Activated CD8-positive, alpha-beta memory T cell treated with anti-CD3 and anti-CD28 coated beads, Interleukin-2, amount 50 U/mL, for 24 hours (primary cell): ENCODE results near the gene SELENOM.

Experiments used
- DNase-seq: peaks from one replicate; pipeline ENCODE4 v3.0.0-alpha.2; 2020; ENCODE audit errors: extremely low read depth

Gene SELENOM

GRCh38 chr22:31107178-31107893, at the start of gene SELENOM:
TSS of gene SELENOM (minus strand) at chr22:31107568. CDS start at chr22:31107505, 63 bp downstream.
- peak; percentile 63 for DNase-seq

- no peak for DNase-seq
Observed at GRCh38 chr22:31155422-31155821, 48.1 kb upstream of the SELENOM start.

GRCh38 chr22:31154975-31155374, 47.6 kb upstream of the SELENOM start:
- DNase-seq: no peak

GRCh38 chr22:31153357-31153756, 46.0 kb upstream of the SELENOM start:
- no peak for DNase-seq

- no peak for DNase-seq
Observed at GRCh38 chr22:31151872-31152271, 44.5 kb upstream of the SELENOM start.

- no peak for DNase-seq
Observed at GRCh38 chr22:31150615-31151014, 43.2 kb upstream of the SELENOM start.

GRCh38 chr22:31148953-31149627, 41.7 kb upstream of the SELENOM start:
- no peak for DNase-seq

GRCh38 chr22:31148488-31148887, 41.1 kb upstream of the SELENOM start:
- DNase-seq: no peak

- no peak for DNase-seq
Observed at GRCh38 chr22:31144223-31144622, 36.9 kb upstream of the SELENOM start.

GRCh38 chr22:31143537-31143936, 36.2 kb upstream of the SELENOM start:
- no peak for DNase-seq

GRCh38 chr22:31143038-31143437, 35.7 kb upstream of the SELENOM start:
- no peak for DNase-seq

GRCh38 chr22:31142285-31142684, 34.9 kb upstream of the SELENOM start:
- no peak for DNase-seq

GRCh38 chr22:31141551-31141950, 34.2 kb upstream of the SELENOM start:
- DNase-seq: no peak

- DNase-seq: no peak
Observed at GRCh38 chr22:31140746-31141145, 33.4 kb upstream of the SELENOM start.

GRCh38 chr22:31139866-31140716, 32.7 kb upstream of the SELENOM start, which contains the start of gene PLA2G3:
TSS of gene PLA2G3 (minus strand) at chr22:31140508. CDS start at chr22:31140354, 154 bp downstream.
- no peak for DNase-seq

GRCh38 chr22:31139066-31139465, 31.7 kb upstream of the SELENOM start:
- no peak for DNase-seq

GRCh38 chr22:31138126-31138525, 30.8 kb upstream of the SELENOM start:
- no peak for DNase-seq

GRCh38 chr22:31137721-31138120, 30.4 kb upstream of the SELENOM start:
- no peak for DNase-seq

- DNase-seq: no peak
Observed at GRCh38 chr22:31136711-31137110, 29.3 kb upstream of the SELENOM start.

- DNase-seq: no peak
Observed at GRCh38 chr22:31136155-31136554, 28.8 kb upstream of the SELENOM start.

GRCh38 chr22:31135706-31136105, 28.3 kb upstream of the SELENOM start:
- DNase-seq: no peak

GRCh38 chr22:31134688-31135087, 27.3 kb upstream of the SELENOM start:
- no peak for DNase-seq
